ENCODE measurements around the gene GNB5.
A peak's percentile ranks its signal among the peaks of the same experiment; 100 is the strongest.

Gene GNB5

DNA sequence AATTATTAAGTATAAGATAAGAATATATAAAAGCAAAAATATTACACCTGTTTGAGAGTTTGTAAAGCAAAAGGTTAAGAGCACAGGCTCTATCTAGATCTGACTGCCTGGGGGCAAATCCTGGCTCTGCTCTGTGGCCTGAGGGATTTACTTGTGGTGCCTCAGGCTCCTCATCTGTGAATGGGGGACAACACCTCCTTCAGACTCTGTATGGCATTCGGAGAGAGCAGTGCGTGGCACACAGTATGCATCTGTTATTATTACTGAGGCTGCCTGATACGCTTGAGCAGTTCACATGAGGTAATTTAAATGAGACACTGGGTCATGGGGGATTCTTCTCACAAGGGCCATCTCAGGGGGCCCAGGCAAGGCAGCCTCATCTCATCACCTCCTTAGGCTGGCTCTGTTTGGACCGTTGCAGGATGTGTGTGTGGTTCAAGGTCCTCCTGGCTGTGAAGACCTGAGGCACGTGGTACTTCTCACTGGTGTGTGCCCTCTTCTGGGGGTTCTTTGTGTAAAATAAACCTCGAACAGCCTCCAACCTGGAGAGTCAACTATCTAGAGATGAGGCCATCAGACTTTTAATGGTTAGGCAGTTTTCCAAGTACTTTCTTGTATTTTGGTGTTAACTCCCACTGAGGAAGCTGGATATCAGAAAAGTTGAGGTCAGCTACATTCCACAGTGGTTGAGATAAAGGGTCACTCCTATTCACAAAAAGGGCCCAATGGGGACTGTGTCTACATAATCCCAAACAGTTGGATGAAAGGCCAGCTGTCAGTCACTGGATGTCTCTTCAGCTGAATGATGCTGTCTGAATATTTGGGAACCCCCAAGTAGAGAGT, 9.0 kb downstream of the GNB5 start:
- H3K4me3 ChIP-seq (ENCODE audit: low read depth, low read length) = no peak overlapping the region
- no peaks in the 10 kb centered on the region for H3K27me3 ChIP-seq (ENCODE audit: control insufficient read depth, insufficient read depth, low read length)
- no peak overlapping the region for H3K9ac ChIP-seq
- TF ChIP-seq, protein P1, sequence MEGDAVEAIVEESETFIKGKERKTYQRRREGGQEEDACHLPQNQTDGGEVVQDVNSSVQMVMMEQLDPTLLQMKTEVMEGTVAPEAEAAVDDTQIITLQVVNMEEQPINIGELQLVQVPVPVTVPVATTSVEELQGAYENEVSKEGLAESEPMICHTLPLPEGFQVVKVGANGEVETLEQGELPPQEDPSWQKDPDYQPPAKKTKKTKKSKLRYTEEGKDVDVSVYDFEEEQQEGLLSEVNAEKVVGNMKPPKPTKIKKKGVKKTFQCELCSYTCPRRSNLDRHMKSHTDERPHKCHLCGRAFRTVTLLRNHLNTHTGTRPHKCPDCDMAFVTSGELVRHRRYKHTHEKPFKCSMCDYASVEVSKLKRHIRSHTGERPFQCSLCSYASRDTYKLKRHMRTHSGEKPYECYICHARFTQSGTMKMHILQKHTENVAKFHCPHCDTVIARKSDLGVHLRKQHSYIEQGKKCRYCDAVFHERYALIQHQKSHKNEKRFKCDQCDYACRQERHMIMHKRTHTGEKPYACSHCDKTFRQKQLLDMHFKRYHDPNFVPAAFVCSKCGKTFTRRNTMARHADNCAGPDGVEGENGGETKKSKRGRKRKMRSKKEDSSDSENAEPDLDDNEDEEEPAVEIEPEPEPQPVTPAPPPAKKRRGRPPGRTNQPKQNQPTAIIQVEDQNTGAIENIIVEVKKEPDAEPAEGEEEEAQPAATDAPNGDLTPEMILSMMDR (IDR thresholded peaks at IDR 0.05) = no peak
- no peak overlapping the region for H3K4me2 ChIP-seq (ENCODE audit: low read length)
- H3K4me1 ChIP-seq = no peaks in the 10 kb centered on the region
- no peak overlapping the region for H3K27ac ChIP-seq
- H3K79me2 ChIP-seq = no peaks in the 10 kb centered on the region
- H3K9me3 ChIP-seq (ENCODE audit: control insufficient read depth, low read length) = no peaks in the 10 kb centered on the region
- no peak overlapping the region for H2AFZ ChIP-seq
- H3K36me3 ChIP-seq (ENCODE audit: control insufficient read depth, insufficient read depth, low read length) = no peaks in the 10 kb centered on the region

DNA sequence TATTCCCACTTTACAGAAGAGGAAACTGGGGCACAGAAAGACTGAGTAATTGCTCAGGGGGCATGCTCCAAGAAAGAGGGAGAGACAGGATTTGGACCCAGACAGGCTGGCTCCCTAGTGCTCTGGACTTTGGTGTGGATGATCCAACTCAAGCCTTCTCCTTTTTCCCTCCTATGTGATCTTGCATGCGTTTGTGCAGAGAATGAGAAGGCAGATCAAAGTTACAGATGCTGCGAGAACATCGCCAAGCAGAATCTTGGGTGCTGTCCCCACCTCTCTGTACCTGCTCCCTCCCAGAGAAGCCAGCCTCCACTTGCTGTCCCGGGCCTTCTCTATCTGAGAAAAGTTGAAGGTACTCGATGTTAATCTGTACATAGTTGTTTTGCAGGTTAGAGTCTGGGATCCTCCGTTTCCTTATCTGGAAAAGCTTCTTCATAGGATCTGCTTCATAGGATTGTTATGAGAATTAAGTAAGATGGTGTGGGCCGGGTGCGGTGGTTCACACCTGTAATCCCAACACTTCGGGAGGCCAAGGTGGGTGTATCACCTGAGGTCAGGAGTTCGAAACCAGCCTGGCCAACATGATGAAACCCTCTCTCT, 10.2 kb downstream of the GNB5 start:
- no peaks in the 10 kb centered on the region for H3K27me3 ChIP-seq (ENCODE audit: control insufficient read depth, insufficient read depth, low read length)
- H3K4me2 ChIP-seq (ENCODE audit: low read length) = no peak overlapping the region
- H3K9ac ChIP-seq = no peak overlapping the region
- H3K9me3 ChIP-seq (ENCODE audit: control insufficient read depth, low read length) = no peaks in the 10 kb centered on the region
- no peak overlapping the region for H3K4me3 ChIP-seq (ENCODE audit: low read depth, low read length)
- H3K4me1 ChIP-seq = no peaks in the 10 kb centered on the region
- H3K79me2 ChIP-seq = no peaks in the 10 kb centered on the region
- H3K27ac ChIP-seq = no peak overlapping the region
- TF ChIP-seq, protein P1 (IDR thresholded peaks at IDR 0.05) = no peak
- H3K36me3 ChIP-seq (ENCODE audit: control insufficient read depth, insufficient read depth, low read length) = no peaks in the 10 kb centered on the region
- no peak overlapping the region for H2AFZ ChIP-seq

DNA sequence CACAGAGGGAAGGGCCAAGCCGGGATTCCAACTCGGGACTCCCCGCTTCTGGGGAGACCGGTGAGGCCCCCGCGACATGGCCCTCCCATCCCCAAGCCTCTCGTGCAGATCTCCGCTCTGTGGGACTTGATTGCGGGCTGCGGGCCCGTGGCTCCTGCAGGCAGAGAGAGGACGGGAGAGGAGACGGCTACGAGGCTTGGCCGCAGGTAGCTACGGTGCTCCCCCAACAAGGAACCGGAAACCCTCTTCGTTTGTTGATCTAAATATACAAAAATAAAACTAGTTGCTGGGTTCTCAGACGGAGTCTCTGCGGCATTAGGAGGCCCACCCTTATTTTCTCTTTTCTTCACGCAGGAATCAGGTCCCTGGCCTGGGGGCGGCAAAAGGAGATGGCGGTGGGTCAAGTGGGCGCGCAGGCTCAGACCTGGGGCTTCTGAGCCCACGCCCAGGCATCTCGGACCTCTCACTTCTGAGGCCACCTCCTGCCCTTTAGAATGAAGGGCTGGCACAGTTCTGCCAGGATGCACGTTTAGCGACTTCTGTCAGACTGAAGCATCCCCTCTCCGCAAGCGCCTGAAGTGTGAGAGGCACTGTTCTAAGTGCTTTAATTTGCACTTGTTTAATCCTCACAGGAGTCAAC, 10.9 kb downstream of the GNB5 start:
- no peaks in the 10 kb centered on the region for H3K79me2 ChIP-seq

GRCh38 chr15:52179278-52180195, 11.7 kb downstream of the GNB5 start:
- H3K4me2 ChIP-seq (ENCODE audit: low read length) = peak overlapping the region; percentile 84

More for the DNA sequence above, 10.9 kb downstream of the GNB5 start:
- Histone ChIP-seq H3K4me2 (ENCODE audit: low read length) (peak overlapping the region; percentile 84), H3K4me1 (no peaks in the 10 kb centered on the region), H3K27ac (peak overlapping the region; percentile 72), H3K9me3 (ENCODE audit: control insufficient read depth, low read length) (no peaks in the 10 kb centered on the region), H3K36me3 (ENCODE audit: control insufficient read depth, insufficient read depth, low read length) (no peaks in the 10 kb centered on the region), H3K9ac (peak overlapping the region; percentile 46), H2AFZ (peak overlapping the region; percentile 99), H3K4me3 (ENCODE audit: low read depth, low read length) (peak overlapping the region; percentile 72), H3K27me3 (ENCODE audit: control insufficient read depth, insufficient read depth, low read length) (no peaks in the 10 kb centered on the region)
- TF ChIP-seq, protein P1 (IDR thresholded peaks at IDR 0.05) = no peak

More at GRCh38 chr15:52179278-52180195, 11.7 kb downstream of the GNB5 start:
- no peaks in the 10 kb centered on the region for H3K36me3 ChIP-seq (ENCODE audit: control insufficient read depth, insufficient read depth, low read length)
- H2AFZ ChIP-seq = peak overlapping the region; percentile 99
- no peaks in the 10 kb centered on the region for H3K4me1 ChIP-seq
- peak overlapping the region; percentile 46 for H3K9ac ChIP-seq
- H3K79me2 ChIP-seq = no peaks in the 10 kb centered on the region
- H3K27ac ChIP-seq = peak overlapping the region; percentile 72
- no peaks in the 10 kb centered on the region for H3K9me3 ChIP-seq (ENCODE audit: control insufficient read depth, low read length)
- H3K27me3 ChIP-seq (ENCODE audit: control insufficient read depth, insufficient read depth, low read length) = no peaks in the 10 kb centered on the region
- H3K4me3 ChIP-seq (ENCODE audit: low read depth, low read length) = peak overlapping the region; percentile 72
- TF ChIP-seq, protein P1 (IDR thresholded peaks at IDR 0.05) = no peak
